Right cardiac atrium (tissue), 5 donors: ENCODE results near the gene SARNP. TPM values are rescaled to one million over a fixed set of nuclear protein-coding genes. Genes with fewer than 3 reads are reported as not detected.
A peak's percentile ranks its signal among the peaks of the same experiment; 100 is the strongest.

Experiments
- ATAC-seq, 2 donors: fragments of 200-7000 bp; cut with Tn5 transposase; one replicate each; pipeline versions ENCODE4 v1.8.0 to v1.9.1; 2020; ENCODE audit warnings: moderate library complexity in 2 of 2, mild to moderate bottlenecking in 1 of 2
- DNase-seq, 3 donors: peaks; one replicate each; pipeline ENCODE4 v3.0.0-alpha.2; 2020
- H3K27ac ChIP-seq: one replicate; pipeline ENCODE4 v1.5.1; 2013; ENCODE audit warnings: mild to moderate bottlenecking, low read length, control low read depth, moderate library complexity
- H3K27me3 ChIP-seq: one replicate; pipeline ENCODE4 v1.6.1; 2013; ENCODE audit not compliant: control insufficient read depth, insufficient read depth
- H3K4me1 ChIP-seq: one replicate; pipeline ENCODE4 v1.6.1; 2013; ENCODE audit warnings: low read length; ENCODE audit not compliant: control insufficient read depth, insufficient read depth
- H3K4me3 ChIP-seq: one replicate; pipeline ENCODE4 v1.5.1; 2013; ENCODE audit warnings: low read length, control low read depth
- H3K9me3 ChIP-seq: one replicate; pipeline ENCODE4 v1.6.1; 2013; ENCODE audit warnings: low read length; ENCODE audit not compliant: control insufficient read depth
- WGBS: extraction: QIAGEN DNeasy Blood & Tissue Kit; methylation state at CpG from one replicate; pipeline ENCODE4 v1.1.7; 2013; 5-methylcytosine and 5-hydroxymethylcytosine counted together
- intact Hi-C, 4 donors: fragments of 100-400 bp; cut with DNase I; formaldehyde crosslinking; loops; one replicate each; pipeline versions ENCODE4 v1.11.0 to v1.14.0; 2022 to 2023
- polyA plus RNA-seq: library from polyadenylated mRNA; stranded (reverse); fragments of 200-250 nt; gene quantifications from one replicate; pipeline ENCODE4 v1.2.3, GENCODE V29; 2013
- total RNA-seq, 4 donors: library from RNA; stranded (reverse); fragmentation: NEBNext Ultra II Directional; extraction: Animal tissue kit (Norgen Biotek cat#: 25700); gene quantifications; one replicate each; pipeline ENCODE4 v1.2.1, GENCODE V29; 2021
- donor health status: healthy with polysubstance abuse.
- donor health status: DM: no; HTN: yes; CAD: no.
- donor health status: DM: no; HTN: no; CAD: no.
- donor health status: DM: no; HTN: yes; CAD: no; lungs with severe emphysema.
- donor health status: DM: yes; HTN: yes; CAD: no.

Gene SARNP
- total and polyA plus RNA-seq, 5 donors = 50.3 to 113 (median 54.9) TPM

- H3K9me3 ChIP-seq = no peaks in the 10 kb centered on the region
- no peaks in the 10 kb centered on the region for H3K27me3 ChIP-seq
- ATAC-seq (no peak), DNase-seq (no peak)
- intact Hi-C loops = no loop called here
- WGBS = 86% methylated on average over 2 of the region's 2 CpGs
- H3K4me1 ChIP-seq = no peaks in the 10 kb centered on the region
- H3K27ac ChIP-seq = no peak overlapping the region
- H3K4me3 ChIP-seq = no peak overlapping the region
Measured at GRCh38 chr12:55733858-55734257, 83.7 kb downstream of the SARNP start.

- H3K4me1 ChIP-seq = no peaks in the 10 kb centered on the region
- H3K27me3 ChIP-seq = no peaks in the 10 kb centered on the region
- no peak overlapping the region for H3K27ac ChIP-seq
- DNase-seq = peak in 1 of 3 donors; percentile 38
- intact Hi-C loops = no loop called here
- no peak overlapping the region for H3K4me3 ChIP-seq
- WGBS = 86% methylated on average over 14 of the region's 14 CpGs
- H3K9me3 ChIP-seq = no peaks in the 10 kb centered on the region
- no peak for ATAC-seq
Measured at GRCh38 chr12:55733021-55733555, 84.4 kb downstream of the SARNP start.

GRCh38 chr12:55732288-55732687 is 85.2 kb downstream of the SARNP start:
- intact Hi-C loops = no loop called here
- Histone ChIP-seq H3K27me3 (no peaks in the 10 kb centered on the region), H3K9me3 (no peaks in the 10 kb centered on the region), H3K4me3 (no peak overlapping the region), H3K27ac (no peak overlapping the region), H3K4me1 (no peaks in the 10 kb centered on the region)
- ATAC-seq (no peak), DNase-seq (peak in 1 of 3 donors; percentile 56)
- 83% methylated on average over 4 of the region's 4 CpGs for WGBS

GRCh38 chr12:55729819-55730818 is 87.4 kb downstream of the SARNP start:
- peak in 1 of 3 donors; percentile 73 for DNase-seq
- WGBS = 4% methylated on average over 19 of the region's 19 CpGs
- ATAC-seq = peak; percentile 5 to 11
- Histone ChIP-seq H3K27me3 (no peaks in the 10 kb centered on the region), H3K4me3 (peak overlapping the region; percentile 97), H3K4me1 (peaks cover 4% of the 10 kb centered on the region), H3K27ac (peak overlapping the region; percentile 99), H3K9me3 (no peaks in the 10 kb centered on the region)
- intact Hi-C loops = no loop called here

GRCh38 chr12:55728939-55729818 is 88.3 kb downstream of the SARNP start, which contains the start of gene CD63:
TSS of gene CD63 (minus strand) at chr12:55729009. CDS start at chr12:55728341, 668 bp downstream.
- H3K4me1 ChIP-seq = peaks cover 4% of the 10 kb centered on the region

GRCh38 chr12:55728186-55728938 is 89.2 kb downstream of the SARNP start:
- ATAC-seq (peak; percentile 41 to 55), DNase-seq (peak; percentile 83 to 94 (median 94))
- under 1% methylated on average over 61 of the region's 61 CpGs for WGBS
- Histone ChIP-seq H3K9me3 (no peaks in the 10 kb centered on the region), H3K4me3 (peak overlapping the region; percentile 97), H3K4me1 (peaks cover 4% of the 10 kb centered on the region), H3K27ac (peak overlapping the region; percentile 99), H3K27me3 (no peaks in the 10 kb centered on the region)
- intact Hi-C loops = no loop called here

More at GRCh38 chr12:55728939-55729818, 88.3 kb downstream of the SARNP start, which contains the start of gene CD63:
- intact Hi-C loops = no loop called here
- no peaks in the 10 kb centered on the region for H3K9me3 ChIP-seq
- ATAC-seq (peak; percentile 87 to 88), DNase-seq (peak; percentile 94 to 97 (median 96))
- H3K27ac ChIP-seq = peak within 1 kb of the TSS; percentile 99
- H3K4me3 ChIP-seq = peak within 1 kb of the TSS; percentile 97
- no peaks in the 10 kb centered on the region for H3K27me3 ChIP-seq
- WGBS = under 1% methylated on average over 61 of the region's 61 CpGs

GRCh38 chr12:55727643-55728185 is 89.8 kb downstream of the SARNP start:
- Histone ChIP-seq H3K4me3 (peak overlapping the region; percentile 97), H3K9me3 (no peaks in the 10 kb centered on the region), H3K27me3 (no peaks in the 10 kb centered on the region), H3K27ac (peak overlapping the region; percentile 99), H3K4me1 (peaks cover 4% of the 10 kb centered on the region)
- DNase-seq = peak; percentile 79 to 88 (median 83)
- intact Hi-C loops = no loop called here
- ATAC-seq = peak; percentile 3 to 5
- WGBS = 3% methylated on average over 9 of the region's 9 CpGs

- intact Hi-C loops = no loop called here
- Histone ChIP-seq H3K4me1 (peaks cover 4% of the 10 kb centered on the region), H3K9me3 (no peaks in the 10 kb centered on the region), H3K4me3 (peak overlapping the region; percentile 97), H3K27me3 (no peaks in the 10 kb centered on the region), H3K27ac (peak overlapping the region; percentile 99)
- DNase-seq (peak in 2 of 3 donors; percentile 58 to 65), ATAC-seq (no peak)
- WGBS = 37% methylated on average over 10 of the region's 10 CpGs
Measured at GRCh38 chr12:55726971-55727370, 90.6 kb downstream of the SARNP start.

- 39% methylated on average over 3 of the region's 3 CpGs for WGBS
- DNase-seq = peak in 1 of 3 donors; percentile 54
Measured at GRCh38 chr12:55725556-55725955, 92.0 kb downstream of the SARNP start.

GRCh38 chr12:55724940-55725309 is 92.6 kb downstream of the SARNP start:
- H3K27ac ChIP-seq = peak overlapping the region; percentile 33
- no peaks in the 10 kb centered on the region for H3K9me3 ChIP-seq
- H3K27me3 ChIP-seq = no peaks in the 10 kb centered on the region
- peaks cover 10% of the 10 kb centered on the region for H3K4me1 ChIP-seq
- DNase-seq (peak in 1 of 3 donors; percentile 52), ATAC-seq (no peak)
- WGBS = 48% methylated on average over 3 of the region's 3 CpGs
- H3K4me3 ChIP-seq = no peak overlapping the region
- intact Hi-C loops = loop anchor here in 1 of 4 donors (5.0 kb wide), 1 partner anchor 43 kb away; a partner anchor contains a TSS

More at GRCh38 chr12:55725556-55725955, 92.0 kb downstream of the SARNP start:
- Histone ChIP-seq H3K4me3 (no peak overlapping the region), H3K9me3 (no peaks in the 10 kb centered on the region), H3K27ac (peak overlapping the region; percentile 8), H3K27me3 (no peaks in the 10 kb centered on the region), H3K4me1 (peaks cover 7% of the 10 kb centered on the region)
- intact Hi-C loops = no loop called here
- ATAC-seq = no peak
